Muscle layer of colon (tissue), 2 donors: ENCODE results near the gene TUB.

Experiments used
- H3K27ac ChIP-seq: one replicate; pipeline ENCODE4 v1.7.0; 2013; ENCODE audit warnings: low read depth, mild to moderate bottlenecking, low read length, moderate library complexity
- H3K27me3 ChIP-seq, 2 donors: one replicate each; pipeline ENCODE4 v1.7.0; 2013; ENCODE audit warnings: low read length in 2 of 2, mild to moderate bottlenecking in 2 of 2; ENCODE audit not compliant: insufficient read depth in 2 of 2, control insufficient read depth in 1 of 2
- H3K36me3 ChIP-seq: one replicate; pipeline ENCODE4 v1.7.0; 2013; ENCODE audit warnings: mild to moderate bottlenecking, low read length; ENCODE audit not compliant: insufficient read depth
- H3K4me1 ChIP-seq: one replicate; pipeline ENCODE4 v1.7.0; 2013; ENCODE audit warnings: mild to moderate bottlenecking, low read length; ENCODE audit not compliant: insufficient read depth
- H3K4me3 ChIP-seq, 2 donors: one replicate each; pipeline ENCODE4 v1.7.0; 2013; ENCODE audit warnings: low read length in 2 of 2, low read depth in 1 of 2, mild to moderate bottlenecking in 1 of 2, moderate library complexity in 1 of 2
- H3K9ac ChIP-seq: one replicate; pipeline ENCODE4 v1.7.0; 2013; ENCODE audit warnings: low read length
- H3K9me3 ChIP-seq: one replicate; pipeline ENCODE4 v1.7.0; 2013; ENCODE audit warnings: mild to moderate bottlenecking, low read length
- donor health status: abdominal sarcoma.
- donor health status: Adenocarcinoma of cecum.

TUB gene

DNA sequence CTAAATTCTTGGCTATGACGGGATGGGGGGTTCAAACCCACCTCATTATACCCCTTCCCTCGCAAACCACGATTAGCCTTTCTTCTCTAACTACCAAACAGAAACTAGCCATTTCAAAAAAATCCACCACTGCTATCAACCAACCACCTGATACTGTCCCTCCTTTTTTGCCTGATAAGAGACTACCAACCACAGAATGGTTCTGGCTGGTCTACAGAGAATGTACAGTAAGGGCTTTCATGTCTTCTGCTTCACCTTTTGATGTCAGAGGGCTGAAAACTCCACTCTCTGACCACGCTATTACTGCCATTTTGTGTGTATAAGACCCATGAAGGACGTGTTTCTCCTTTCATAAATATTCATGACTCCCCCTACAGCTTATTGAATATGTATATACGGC is 68.7 kb downstream of the TUB start:
- no peaks in the 10 kb centered on the region for H3K4me1 ChIP-seq
- no peaks in the 10 kb centered on the region for H3K36me3 ChIP-seq
- H3K4me3 ChIP-seq = no peak overlapping the region
- no peak overlapping the region for H3K9ac ChIP-seq
- no peak overlapping the region for H3K27ac ChIP-seq
- no peaks in the 10 kb centered on the region for H3K9me3 ChIP-seq
- H3K27me3 ChIP-seq = no peaks in the 10 kb centered on the region
